HG02981 (cell line): ENCODE measurements around the gene PDE6B.
"Not testable (repeated sequence)": the region's sequence is repeated elsewhere in the genome, so short reads cannot be mapped to it uniquely, and the experiment has no call there.

Experiments
- ATAC-seq: cut with Tn5 transposase; IDR thresholded peaks from one replicate; pipeline ENCODE4 v1.9.1; 2021; ENCODE audit warnings: mild to moderate bottlenecking, moderate library complexity; ENCODE audit not compliant: unreplicated experiment

Gene PDE6B

DNA sequence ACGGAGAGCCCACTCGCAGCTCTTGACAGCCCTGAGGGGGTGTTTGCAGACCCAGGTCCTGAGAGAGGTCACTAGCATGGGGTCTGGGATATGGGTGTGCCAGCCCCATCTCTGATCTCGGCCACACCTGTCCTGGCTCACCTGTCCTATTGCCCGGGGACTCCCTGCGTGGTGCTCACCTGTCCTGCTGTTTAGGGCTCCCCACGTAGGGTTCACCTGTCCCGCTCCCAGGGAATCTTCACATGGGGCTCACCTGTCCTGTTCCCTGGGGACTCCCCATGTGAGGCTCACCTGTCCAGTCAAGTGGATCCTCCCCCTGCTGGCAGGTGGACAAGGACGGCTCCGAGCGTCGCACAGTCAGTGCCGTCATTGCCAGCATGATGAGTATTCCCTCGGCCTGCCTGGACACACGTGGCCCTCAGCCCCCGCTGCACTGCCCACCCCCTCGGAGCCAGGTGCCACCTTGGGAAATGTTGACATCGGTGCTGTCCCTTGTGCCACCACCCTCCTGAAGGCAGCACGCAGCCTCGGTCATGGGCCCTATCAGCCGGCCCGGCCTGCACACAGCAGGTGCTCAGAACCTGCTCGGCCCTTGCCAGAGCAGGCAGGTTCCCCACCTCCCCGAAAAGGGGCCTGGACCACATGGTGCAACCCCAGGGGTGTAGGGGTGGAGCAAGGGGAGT lies 57.3 kb downstream of the PDE6B start:
- ATAC-seq = no peak

DNA sequence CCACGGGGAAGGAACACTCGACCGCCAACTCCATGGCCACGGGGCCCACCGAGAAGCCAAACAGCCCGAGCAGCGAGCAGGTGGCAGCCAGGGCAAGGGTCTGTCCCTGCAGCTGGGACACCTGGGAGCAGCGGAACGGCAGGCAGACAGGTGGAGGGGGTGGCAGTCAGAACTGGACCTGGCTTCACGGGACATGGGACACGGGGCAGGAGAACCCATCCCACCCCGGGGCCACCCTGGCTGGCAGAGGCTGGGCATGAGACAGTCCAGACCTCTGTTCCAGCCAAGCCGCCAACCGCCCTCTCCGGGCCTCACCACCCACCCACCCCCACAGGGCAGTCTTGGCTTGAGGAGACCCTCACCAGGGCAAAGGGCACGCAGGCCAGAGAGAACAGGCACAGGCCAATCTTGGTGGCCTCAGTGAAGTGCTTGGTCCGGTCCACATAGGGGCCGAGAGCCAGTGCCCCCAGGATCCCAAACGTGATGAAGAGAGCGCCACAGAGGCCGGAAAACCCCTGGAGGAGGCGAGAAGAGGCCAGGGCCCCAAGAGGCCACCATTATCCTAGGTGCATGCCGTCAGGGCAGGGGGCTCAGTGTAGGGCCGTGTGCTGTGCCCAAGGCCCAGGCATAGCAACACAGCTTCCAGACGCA lies 58.0 kb downstream of the PDE6B start:
- no peak for ATAC-seq

DNA sequence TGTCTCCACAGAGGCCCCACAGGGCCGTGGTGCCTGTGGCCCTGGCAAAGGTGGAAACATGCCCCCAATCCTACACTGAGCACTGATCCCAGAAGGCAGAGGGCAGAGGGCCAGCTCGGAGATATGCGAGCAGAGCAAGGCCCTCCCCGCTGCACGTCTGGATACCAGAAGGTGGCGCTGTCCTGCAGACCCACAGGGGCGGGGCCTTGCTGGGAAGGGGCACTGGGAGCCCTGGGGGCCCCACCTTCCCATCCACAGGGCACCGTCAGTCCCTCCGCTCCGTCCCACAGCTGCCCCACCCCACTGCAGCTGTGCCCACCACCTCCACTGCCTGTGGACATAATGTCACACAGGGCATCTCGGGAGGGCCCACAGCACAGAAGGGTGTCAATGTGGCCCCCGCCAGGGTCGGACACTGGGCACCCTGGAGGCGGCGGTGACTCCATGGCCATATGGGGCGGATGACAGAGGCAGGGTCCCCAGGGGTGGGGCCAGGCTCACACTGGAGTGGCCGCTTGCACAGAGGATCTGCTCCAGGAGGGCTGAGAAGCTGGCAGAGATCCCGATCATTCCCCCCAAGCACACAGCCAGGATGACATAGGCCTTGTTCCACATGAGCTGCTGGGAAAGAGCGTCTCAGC lies 58.7 kb downstream of the PDE6B start:
- ATAC-seq = no peak

DNA sequence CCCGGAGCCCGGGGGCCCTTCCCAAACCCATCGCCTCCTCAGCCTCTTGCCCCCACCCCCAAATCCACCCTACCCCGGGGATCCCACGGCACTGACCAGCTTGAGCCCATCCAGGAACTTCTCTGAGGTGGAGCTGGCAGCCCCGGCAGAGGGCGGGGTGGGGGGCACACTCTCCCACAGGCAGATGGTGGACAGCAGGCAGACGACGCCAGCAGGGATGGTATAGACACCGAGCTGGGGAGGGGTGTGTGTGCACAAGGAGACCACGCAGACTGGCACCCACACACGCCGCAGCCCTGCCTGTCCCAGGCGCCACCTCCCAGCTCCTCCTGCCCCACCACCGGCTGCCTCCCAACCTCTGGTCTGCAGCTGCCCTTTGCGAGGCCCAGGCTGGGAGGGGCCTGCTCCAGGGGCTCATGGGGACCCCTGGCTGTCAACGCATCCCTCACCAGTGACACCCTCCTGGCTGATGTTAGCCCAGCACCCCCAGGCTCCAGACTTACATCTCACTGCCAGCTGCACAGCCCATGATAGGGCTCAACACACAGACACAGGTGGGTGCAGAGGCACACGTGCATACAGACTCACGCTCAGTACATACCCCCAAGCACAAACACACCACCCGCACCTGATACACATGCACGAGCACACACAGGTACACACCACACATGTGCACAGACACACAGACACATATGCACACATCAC lies 59.4 kb downstream of the PDE6B start:
- no peak for ATAC-seq

- no peak for ATAC-seq
These were observed 60.5 kb downstream of the PDE6B start for GRCh38 chr4:685679-686412.

- no peak for ATAC-seq
These were observed 61.2 kb downstream of the PDE6B start for GRCh38 chr4:686413-687040.

- no peak for ATAC-seq
These were observed 61.9 kb downstream of the PDE6B start for GRCh38 chr4:687048-687970.

DNA sequence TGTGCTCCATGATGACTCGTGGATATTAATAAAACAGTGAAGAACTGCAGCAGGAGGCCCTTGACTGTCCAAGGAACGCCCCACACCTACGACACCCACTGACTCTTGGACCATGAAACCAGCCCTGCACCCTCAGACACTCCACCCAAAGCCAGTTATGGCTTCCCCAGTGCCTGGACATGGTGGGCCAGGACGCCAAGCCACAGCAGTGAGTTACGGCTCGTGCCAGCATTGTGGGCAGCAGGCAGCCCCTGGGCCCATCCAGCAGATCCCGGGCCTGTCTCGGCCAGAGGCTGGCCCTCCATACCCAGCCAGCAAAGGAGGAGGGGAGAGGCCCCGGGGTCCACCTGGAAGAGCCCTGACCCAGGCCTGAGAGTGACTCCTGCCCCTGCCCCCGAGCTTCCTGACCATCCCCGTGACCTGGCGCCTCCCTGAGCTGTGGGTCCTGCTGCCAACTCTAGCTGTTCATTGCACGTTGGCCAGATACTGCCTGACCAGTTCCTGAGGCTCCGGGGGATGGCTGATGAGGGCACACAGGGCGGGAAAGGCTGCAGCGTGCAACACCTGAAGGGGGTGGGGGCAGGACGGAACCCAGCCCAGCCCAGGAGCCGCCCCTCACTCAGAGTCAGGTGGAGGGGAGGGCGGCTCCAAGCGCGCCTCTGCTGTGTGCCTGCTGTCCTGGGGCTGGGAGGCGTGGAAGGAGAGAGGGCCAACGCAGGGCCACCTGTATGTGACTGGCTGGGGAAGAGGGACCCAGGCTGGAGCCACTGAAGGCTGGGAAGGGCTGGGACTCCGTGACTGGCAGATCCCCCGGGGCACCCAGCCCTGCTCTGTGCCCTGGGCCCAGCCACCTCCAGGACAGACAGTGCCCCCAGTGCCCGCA lies 62.8 kb downstream of the PDE6B start:
- ATAC-seq = no peak

- ATAC-seq = no peak
These were observed 63.7 kb downstream of the PDE6B start, which contains the start of gene SLC49A3 for GRCh38 chr4:688854-689681. SLC49A3 (minus strand) TSS chr4:689151; CDS start chr4:689127, 24 bp downstream.

DNA sequence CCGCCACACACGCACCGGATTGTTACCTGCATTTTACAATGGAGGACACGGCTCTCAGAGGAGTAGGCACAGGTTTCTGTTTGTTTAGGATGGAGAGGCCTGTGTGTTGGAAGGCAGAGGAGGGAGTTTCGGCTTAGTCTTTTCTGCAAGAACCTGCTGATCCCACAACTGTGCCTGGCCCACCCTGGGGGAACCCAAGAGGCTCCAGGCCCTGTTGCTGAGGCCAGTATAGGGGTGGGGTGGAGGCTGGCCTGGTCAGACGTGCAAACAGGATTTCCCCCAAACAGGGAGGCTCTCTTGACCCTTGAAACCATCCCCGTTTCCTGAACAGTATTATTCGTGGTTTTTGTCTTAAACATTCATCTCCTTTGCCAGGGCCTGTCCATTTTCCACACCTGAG lies 64.3 kb downstream of the PDE6B start:
- ATAC-seq = no peak

DNA sequence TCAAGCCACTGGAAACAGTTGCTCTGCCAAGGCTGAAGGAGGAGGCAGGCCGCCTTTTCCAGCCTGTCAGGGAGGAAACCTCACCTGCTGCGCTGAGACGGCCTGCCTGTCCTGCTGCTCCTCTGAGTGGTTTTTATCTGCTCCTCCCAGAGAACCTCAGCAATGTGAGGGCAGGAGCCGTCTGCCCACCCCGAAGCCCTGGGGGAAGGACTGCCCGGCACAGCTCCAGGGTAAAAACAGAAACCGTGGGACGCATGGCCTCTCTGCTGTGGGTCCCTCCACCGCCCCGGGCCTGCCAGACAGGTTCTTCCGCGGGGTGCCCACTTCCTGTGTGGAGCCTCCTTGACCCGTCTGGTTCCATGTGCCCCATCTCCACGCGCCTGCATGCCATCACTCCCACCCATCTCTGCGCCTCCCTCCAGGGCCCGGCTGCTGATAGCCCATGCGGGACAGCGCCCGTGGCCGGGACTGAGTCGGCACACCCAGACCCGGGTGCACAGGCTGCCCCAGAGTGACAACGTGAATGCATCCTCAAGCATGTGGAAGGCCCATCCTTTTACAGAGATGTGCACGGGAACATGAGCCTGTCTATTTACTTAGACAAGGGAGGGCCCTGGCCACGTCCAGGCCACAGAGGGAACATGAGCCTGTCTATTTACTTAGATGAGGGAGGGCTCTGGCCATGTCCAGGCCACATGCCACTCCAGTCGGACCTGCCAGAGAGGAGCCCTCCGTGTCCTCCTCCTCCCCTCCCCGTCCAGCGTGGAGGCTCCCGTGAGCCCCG lies 67.6 kb downstream of the PDE6B start:
- no peak for ATAC-seq

DNA sequence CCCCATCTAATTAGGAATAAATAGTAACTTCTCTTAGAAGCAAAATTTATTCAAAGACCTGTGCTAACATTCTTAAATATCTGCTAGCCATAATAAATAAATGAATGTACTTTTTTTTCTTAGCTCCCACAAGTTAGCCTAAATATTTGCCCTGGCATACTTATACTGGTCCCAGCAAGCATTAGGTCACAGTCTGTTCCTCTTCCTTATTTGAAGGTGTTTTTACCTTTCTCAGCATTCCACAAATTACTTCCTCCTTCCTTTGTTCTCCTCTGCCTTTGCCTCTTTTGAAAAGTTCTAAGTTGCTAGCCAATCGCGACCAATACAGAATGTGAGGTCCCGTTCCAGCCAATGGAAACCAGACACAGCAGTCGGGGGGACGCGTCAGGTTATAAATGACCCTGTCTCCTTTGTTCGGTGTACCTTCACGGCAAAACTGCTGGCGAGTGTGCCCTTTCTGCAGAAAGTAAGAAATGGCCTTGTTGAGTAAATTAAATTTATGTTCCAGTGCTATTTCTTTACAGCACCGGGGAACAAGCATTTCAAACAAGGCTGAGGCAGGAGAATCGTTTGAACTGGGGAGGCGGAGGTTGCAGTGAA lies 69.1 kb downstream of the PDE6B start:
- not testable (repeated sequence) for ATAC-seq

DNA sequence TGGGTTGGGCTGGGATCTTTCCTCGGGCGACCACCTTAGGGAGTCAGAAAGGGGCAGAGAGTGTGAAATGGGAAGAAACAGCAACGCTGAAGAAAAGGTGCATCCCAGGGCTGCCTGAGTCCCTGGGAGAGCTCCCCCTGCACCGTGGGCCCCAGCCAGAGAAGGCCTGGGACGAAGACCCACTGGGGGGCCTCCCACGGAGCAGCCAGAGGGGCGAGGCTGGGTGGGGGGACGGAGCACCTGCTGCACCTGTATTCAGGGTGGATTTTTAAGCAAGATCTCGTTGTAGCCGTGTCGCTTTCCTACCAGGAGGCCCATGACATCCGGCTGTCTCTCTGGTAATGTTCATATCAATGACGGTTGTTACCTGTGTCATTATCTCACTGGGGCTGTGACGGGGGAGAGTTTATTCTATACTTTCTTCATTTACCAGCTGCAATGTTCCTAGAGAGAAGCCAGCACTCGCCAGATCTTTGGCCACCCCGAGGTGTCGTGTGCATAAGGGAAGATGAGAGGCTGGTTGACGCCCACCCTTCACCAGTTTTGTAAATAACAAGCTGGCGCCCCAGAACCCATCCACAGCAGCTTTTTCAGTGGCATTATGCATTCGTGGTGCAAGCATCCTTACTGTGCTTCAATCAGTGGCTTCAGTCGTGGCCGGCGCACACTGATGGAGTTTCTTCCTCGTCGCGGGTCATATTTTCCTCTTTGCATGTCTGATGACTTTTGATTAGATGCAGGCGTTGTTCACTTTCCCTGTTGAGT lies 74.6 kb downstream of the PDE6B start:
- no peak for ATAC-seq

DNA sequence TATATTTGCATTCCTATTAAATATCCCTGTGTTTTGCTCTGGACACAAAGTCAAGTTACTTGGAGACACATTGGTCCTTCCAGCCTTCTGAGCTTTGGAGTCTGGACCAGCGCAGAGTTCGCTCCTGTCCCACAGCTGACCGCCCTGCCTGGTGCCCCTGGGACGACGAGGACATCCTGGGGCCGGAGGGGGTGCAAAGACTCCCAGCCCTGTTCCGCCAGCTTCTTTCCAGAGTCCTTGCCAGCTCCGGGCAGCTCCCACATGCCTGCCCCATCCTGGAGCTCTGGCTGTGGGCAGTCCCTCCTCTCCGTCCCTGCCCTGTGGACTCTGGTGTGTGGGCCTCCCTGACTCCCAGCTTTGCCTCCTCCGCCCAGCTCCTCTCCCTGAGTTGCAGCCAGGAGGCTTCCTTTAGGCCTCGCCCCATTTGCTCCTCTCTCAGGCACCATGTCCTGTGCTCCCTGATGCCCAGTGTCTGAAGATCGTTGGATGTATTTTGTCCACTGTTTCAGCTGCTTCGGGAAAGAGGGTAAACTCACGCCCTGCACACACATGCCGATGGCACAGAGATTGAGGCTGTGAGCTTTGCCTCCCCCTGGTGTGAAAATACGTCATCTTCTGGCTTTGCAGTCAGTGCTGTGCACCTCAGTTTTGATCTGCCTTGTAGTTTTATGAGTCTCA lies 75.4 kb downstream of the PDE6B start:
- no peak for ATAC-seq

- ATAC-seq = no peak
These were observed 77.3 kb downstream of the PDE6B start for GRCh38 chr4:702618-703048.
